Parathyroid adenoma (tissue), 2 donors: ENCODE data around the gene DLGAP1.

Source experiments
- H2AFZ ChIP-seq: fragments of 300-600 bp; sonication (generic); one replicate; pipeline ENCODE4 v1.7.0; 2017; ENCODE audit warnings: antibody characterized with exemption, mild to moderate bottlenecking
- H3K27ac ChIP-seq: fragments of 300-600 bp; sonication (generic); one replicate; pipeline ENCODE4 v1.7.0; 2017
- H3K27me3 ChIP-seq: fragments of 300-600 bp; sonication (generic); one replicate; pipeline ENCODE4 v1.7.0; 2017; ENCODE audit warnings: low read length; ENCODE audit not compliant: control insufficient read depth, insufficient read depth
- H3K36me3 ChIP-seq: fragments of 300-600 bp; sonication (generic); one replicate; pipeline ENCODE4 v1.7.0; 2017; ENCODE audit warnings: low read length; ENCODE audit not compliant: control insufficient read depth, insufficient read depth
- H3K4me1 ChIP-seq: fragments of 300-600 bp; sonication (generic); one replicate; pipeline ENCODE4 v1.7.0; 2017; ENCODE audit warnings: control low read depth
- H3K4me2 ChIP-seq: fragments of 300-600 bp; sonication (generic); one replicate; pipeline ENCODE4 v1.7.0; 2017; ENCODE audit warnings: low read length
- H3K4me3 ChIP-seq: fragments of 300-600 bp; sonication (generic); one replicate; pipeline ENCODE4 v1.7.0; 2017; ENCODE audit warnings: low read depth, low read length
- H3K79me2 ChIP-seq: fragments of 300-600 bp; sonication (generic); one replicate; pipeline ENCODE4 v1.7.0; 2017; ENCODE audit warnings: control low read depth
- H3K9ac ChIP-seq: fragments of 300-600 bp; sonication (generic); one replicate; pipeline ENCODE4 v1.7.0; 2017; ENCODE audit warnings: mild to moderate bottlenecking
- H3K9me3 ChIP-seq: fragments of 300-600 bp; sonication (generic); one replicate; pipeline ENCODE4 v1.7.0; 2017; ENCODE audit warnings: low read length; ENCODE audit not compliant: control insufficient read depth
- CTCF ChIP-seq: fragments of 300-600 bp; sonication (generic); IDR thresholded peaks from one replicate; pipeline ENCODE4 v1.7.0; 2017; ENCODE audit warnings: antibody characterized with exemption, mild to moderate bottlenecking
- donor health status: primary hyperparathyroidism.

Gene DLGAP1

GRCh38 chr18:4248686-4249085 lies 206.4 kb downstream of the DLGAP1 start:
- Histone ChIP-seq H3K27ac (no peak overlapping the region), H3K4me1 (no peaks in the 10 kb centered on the region), H3K4me3 (no peak overlapping the region), H2AFZ (no peak overlapping the region), H3K79me2 (no peaks in the 10 kb centered on the region), H3K27me3 (no peaks in the 10 kb centered on the region), H3K9me3 (no peaks in the 10 kb centered on the region), H3K36me3 (no peaks in the 10 kb centered on the region), H3K9ac (no peak overlapping the region), H3K4me2 (no peak overlapping the region)
- TF ChIP-seq CTCF, result no peak

- TF ChIP-seq CTCF, result no peak
- no peaks in the 10 kb centered on the region for H3K36me3 ChIP-seq
- H3K4me1 ChIP-seq, result no peaks in the 10 kb centered on the region
- H2AFZ ChIP-seq, result no peak overlapping the region
- no peak overlapping the region for H3K9ac ChIP-seq
- no peak overlapping the region for H3K4me3 ChIP-seq
- H3K4me2 ChIP-seq, result no peak overlapping the region
- no peak overlapping the region for H3K27ac ChIP-seq
- H3K79me2 ChIP-seq, result no peaks in the 10 kb centered on the region
- H3K9me3 ChIP-seq, result no peaks in the 10 kb centered on the region
- no peaks in the 10 kb centered on the region for H3K27me3 ChIP-seq
Measured at GRCh38 chr18:4246374-4246773, 208.7 kb downstream of the DLGAP1 start.

DNA sequence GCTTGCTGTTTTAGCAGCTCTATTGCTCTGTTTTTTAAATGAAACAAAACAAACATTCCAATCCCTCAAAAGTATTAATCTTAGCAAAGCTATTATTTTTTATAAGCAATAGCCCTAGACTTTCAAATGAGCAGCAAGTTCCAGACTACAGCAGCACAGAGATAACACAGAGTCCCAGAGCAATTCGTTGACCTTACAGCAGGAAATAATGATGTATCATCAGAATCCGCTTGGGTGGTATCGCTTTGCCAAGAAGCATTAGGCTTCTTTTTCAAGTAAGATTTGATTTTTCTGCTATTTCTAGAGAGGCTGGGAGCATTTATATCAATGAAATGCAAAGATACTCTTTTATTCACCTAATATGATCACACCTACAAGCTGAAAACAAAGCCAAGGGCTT lies 209.7 kb downstream of the DLGAP1 start:
- no peaks in the 10 kb centered on the region for H3K27me3 ChIP-seq

DNA sequence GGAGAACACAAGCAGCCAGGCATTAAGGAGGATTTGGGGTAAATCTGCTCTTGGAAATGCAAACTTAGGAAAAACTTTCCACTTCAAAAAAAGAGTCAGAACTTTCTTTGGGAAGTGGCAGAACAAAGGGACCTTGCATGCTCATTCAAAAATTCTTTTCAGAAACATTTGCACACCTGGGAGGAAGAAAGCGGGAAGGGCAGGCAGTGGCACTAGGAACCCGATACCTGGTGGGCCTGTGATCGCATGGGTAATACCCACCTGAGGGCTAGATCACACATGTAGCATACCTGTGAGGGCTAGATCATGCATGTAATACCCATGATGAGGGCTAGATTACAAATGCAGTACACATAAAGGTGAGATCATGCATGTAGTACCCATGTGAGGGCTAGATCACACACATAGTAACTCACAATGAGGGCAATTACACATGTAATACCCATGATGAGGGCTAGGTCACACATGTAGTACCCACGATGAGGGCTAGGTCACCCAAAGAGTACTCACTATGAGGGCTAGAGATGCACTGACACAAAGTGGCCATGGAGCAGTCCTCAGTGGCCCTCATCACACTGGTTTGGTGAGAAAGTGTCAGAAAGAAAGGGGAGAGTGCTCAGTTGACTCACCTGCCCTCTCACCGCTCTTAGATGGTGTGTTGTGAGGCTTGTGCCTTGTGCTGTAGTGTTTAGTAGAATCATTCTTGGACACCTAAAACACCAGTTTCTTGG lies 212.5 kb downstream of the DLGAP1 start:
- Histone ChIP-seq H3K79me2 (no peaks in the 10 kb centered on the region), H2AFZ (no peak overlapping the region), H3K9me3 (no peaks in the 10 kb centered on the region), H3K9ac (no peak overlapping the region), H3K27me3 (no peaks in the 10 kb centered on the region), H3K4me2 (no peak overlapping the region), H3K27ac (no peak overlapping the region), H3K36me3 (no peaks in the 10 kb centered on the region), H3K4me3 (no peak overlapping the region), H3K4me1 (no peaks in the 10 kb centered on the region)
- TF ChIP-seq CTCF, result no peak

More for the DNA sequence above, 209.7 kb downstream of the DLGAP1 start:
- no peak for TF ChIP-seq CTCF
- no peaks in the 10 kb centered on the region for H3K36me3 ChIP-seq
- no peaks in the 10 kb centered on the region for H3K9me3 ChIP-seq
- H3K4me2 ChIP-seq, result no peak overlapping the region
- H3K79me2 ChIP-seq, result no peaks in the 10 kb centered on the region
- no peak overlapping the region for H3K9ac ChIP-seq
- H3K4me1 ChIP-seq, result no peaks in the 10 kb centered on the region
- H3K4me3 ChIP-seq, result no peak overlapping the region
- H2AFZ ChIP-seq, result no peak overlapping the region
- H3K27ac ChIP-seq, result no peak overlapping the region

- Histone ChIP-seq H3K9ac (no peak overlapping the region), H3K4me2 (no peak overlapping the region), H2AFZ (no peak overlapping the region), H3K4me3 (no peak overlapping the region), H3K9me3 (no peaks in the 10 kb centered on the region), H3K79me2 (no peaks in the 10 kb centered on the region), H3K27me3 (no peaks in the 10 kb centered on the region), H3K36me3 (no peaks in the 10 kb centered on the region), H3K27ac (no peak overlapping the region), H3K4me1 (no peaks in the 10 kb centered on the region)
- TF ChIP-seq CTCF, result no peak
Measured at GRCh38 chr18:4241090-4241617, 214.0 kb downstream of the DLGAP1 start.
